Breast epithelium (tissue), 4 donors: ENCODE results near the gene MTF2. TPM values are rescaled to one million over a fixed set of nuclear protein-coding genes. Genes with fewer than 3 reads are reported as not detected.

Experiments
- DNase-seq, 2 donors: peaks; one replicate each; pipeline ENCODE4 v3.0.0-alpha.2; 2019; ENCODE audit warnings: low spot score in 2 of 2
- H3K27ac ChIP-seq, 2 donors: fragments of 200-600 bp; sonication (generic) in 1 of 2; one replicate each; pipeline ENCODE4 v1.5.1; 2016 to 2019; ENCODE audit warnings: mild to moderate bottlenecking in 1 of 2
- H3K27me3 ChIP-seq, 2 donors: fragments of 200-600 bp; sonication (generic) in 1 of 2; one replicate each; pipeline versions ENCODE4 v1.5.1 to v1.6.0; 2017 to 2019; ENCODE audit warnings: control low read depth in 1 of 2, mild to moderate bottlenecking in 1 of 2
- H3K36me3 ChIP-seq: fragments of 200-600 bp; one replicate; pipeline ENCODE4 v1.5.1; 2019
- H3K4me1 ChIP-seq, 2 donors: fragments of 200-600 bp; sonication (generic); one replicate each; pipeline ENCODE4 v1.5.1; 2016 to 2019; ENCODE audit warnings: control low read depth in 1 of 2
- H3K4me3 ChIP-seq, 3 donors: fragments of 200-600 bp; sonication (generic); 1 replicate in 2 of 3; 2 replicates in 1 of 3; pipeline ENCODE4 v1.5.1; 2016 to 2019; ENCODE audit warnings: mild to moderate bottlenecking in 3 of 3, moderate library complexity in 2 of 3
- H3K9me3 ChIP-seq, 2 donors: fragments of 200-600 bp; sonication (generic) in 1 of 2; one replicate each; pipeline ENCODE4 v1.5.1; 2016 to 2019; ENCODE audit warnings: control low read depth in 1 of 2
- POLR2A ChIP-seq: fragments of 450-650 bp; IDR thresholded peaks from one replicate; pipeline ENCODE4 v1.6.1; 2016; ENCODE audit warnings: antibody characterized with exemption, mild to moderate bottlenecking, moderate library complexity
- POLR2AphosphoS5 ChIP-seq, 3 donors: sonication (generic); formaldehyde crosslinking; IDR thresholded peaks; one replicate each; pipeline ENCODE4 v1.6.1; 2017; ENCODE audit warnings: antibody characterized with exemption in 3 of 3
- intact Hi-C: fragments of 100-400 bp; cut with DNase I; formaldehyde crosslinking; loops from one replicate; pipeline ENCODE4 v1.15.1; 2023; ENCODE audit warnings: low total_unique reads
- total RNA-seq, 3 donors: library from RNA; depleted of rRNA; stranded (reverse); fragments of >200 nt; gene quantifications; one replicate each; pipeline ENCODE4 v1.1.0, GENCODE V29; 2016
- TF ChIP-seq, protein P1 (sequence below), 3 donors: fragments of 450-650 bp; IDR thresholded peaks; one replicate each; pipeline ENCODE4 v1.5.1; 2016 to 2017; ENCODE audit warnings: antibody characterized with exemption in 3 of 3, mild to moderate bottlenecking in 3 of 3, moderate library complexity in 3 of 3

MTF2 gene
- total RNA-seq, 3 donors from 2014 or later, result 11.0 to 37.9 (median 32.1) TPM

DNA sequence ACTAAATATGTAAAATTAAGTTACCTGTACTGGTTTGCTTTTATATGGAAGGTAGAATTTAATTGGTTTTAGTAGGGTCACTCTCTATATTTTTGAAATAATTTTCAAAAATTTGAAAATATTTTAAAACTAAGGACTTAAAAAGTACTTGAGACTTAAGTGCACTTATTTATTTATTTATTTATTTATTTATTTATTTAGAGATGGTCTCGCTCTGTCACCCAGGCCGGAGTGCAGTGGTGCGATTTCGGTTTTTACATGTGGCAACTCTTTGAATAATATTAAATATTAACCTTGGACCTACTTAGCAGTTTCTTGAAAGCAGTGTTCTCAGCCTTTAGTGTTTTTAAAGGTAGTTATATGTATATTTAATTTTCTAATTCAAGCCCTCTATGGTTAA, 64.7 kb downstream of the MTF2 start:
- H3K27ac ChIP-seq, result no peak overlapping the region
- H3K4me1 ChIP-seq, result no peaks in the 10 kb centered on the region
- no peaks in the 10 kb centered on the region for H3K27me3 ChIP-seq
- TF ChIP-seq POLR2A (no peak), POLR2AphosphoS5 (IDR thresholded peaks at IDR 0.05) (no peak)
- TF ChIP-seq, protein P1, sequence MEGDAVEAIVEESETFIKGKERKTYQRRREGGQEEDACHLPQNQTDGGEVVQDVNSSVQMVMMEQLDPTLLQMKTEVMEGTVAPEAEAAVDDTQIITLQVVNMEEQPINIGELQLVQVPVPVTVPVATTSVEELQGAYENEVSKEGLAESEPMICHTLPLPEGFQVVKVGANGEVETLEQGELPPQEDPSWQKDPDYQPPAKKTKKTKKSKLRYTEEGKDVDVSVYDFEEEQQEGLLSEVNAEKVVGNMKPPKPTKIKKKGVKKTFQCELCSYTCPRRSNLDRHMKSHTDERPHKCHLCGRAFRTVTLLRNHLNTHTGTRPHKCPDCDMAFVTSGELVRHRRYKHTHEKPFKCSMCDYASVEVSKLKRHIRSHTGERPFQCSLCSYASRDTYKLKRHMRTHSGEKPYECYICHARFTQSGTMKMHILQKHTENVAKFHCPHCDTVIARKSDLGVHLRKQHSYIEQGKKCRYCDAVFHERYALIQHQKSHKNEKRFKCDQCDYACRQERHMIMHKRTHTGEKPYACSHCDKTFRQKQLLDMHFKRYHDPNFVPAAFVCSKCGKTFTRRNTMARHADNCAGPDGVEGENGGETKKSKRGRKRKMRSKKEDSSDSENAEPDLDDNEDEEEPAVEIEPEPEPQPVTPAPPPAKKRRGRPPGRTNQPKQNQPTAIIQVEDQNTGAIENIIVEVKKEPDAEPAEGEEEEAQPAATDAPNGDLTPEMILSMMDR (IDR thresholded peaks at IDR 0.05), result no peak
- no peaks in the 10 kb centered on the region for H3K36me3 ChIP-seq
- no peak overlapping the region for H3K4me3 ChIP-seq
- intact Hi-C loops, result no loop called here
- DNase-seq, result no peak
- no peaks in the 10 kb centered on the region for H3K9me3 ChIP-seq

DNA sequence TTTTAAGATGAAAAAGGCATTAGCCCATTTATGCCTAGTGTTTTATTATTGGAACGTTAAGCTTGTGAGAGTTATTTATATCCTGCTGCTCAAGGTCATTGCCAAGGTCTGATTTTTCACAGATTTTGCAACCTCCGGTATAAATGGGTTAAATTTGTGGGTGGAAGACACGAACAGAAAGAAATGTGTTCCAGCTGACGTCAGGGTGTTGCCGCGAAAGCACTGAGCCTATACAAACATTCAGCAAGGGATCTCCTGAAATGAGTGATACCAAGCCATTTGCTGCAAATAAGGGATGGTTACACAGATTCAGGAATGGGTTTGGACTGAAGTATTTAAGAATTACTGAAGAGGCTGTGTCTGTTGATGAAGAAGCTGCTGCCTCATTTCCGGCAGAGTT, 68.9 kb downstream of the MTF2 start:
- TF ChIP-seq, protein P1 (IDR thresholded peaks at IDR 0.05), result no peak
- TF ChIP-seq POLR2A, result no peak
- TF ChIP-seq POLR2AphosphoS5 (IDR thresholded peaks at IDR 0.05), result no peak
- no peaks in the 10 kb centered on the region for H3K27me3 ChIP-seq
- H3K27ac ChIP-seq, result no peak overlapping the region
- intact Hi-C loops, result no loop called here
- no peak for DNase-seq
- no peaks in the 10 kb centered on the region for H3K4me1 ChIP-seq
- H3K4me3 ChIP-seq, result no peak overlapping the region
- no peaks in the 10 kb centered on the region for H3K9me3 ChIP-seq
- H3K36me3 ChIP-seq, result no peaks in the 10 kb centered on the region

DNA sequence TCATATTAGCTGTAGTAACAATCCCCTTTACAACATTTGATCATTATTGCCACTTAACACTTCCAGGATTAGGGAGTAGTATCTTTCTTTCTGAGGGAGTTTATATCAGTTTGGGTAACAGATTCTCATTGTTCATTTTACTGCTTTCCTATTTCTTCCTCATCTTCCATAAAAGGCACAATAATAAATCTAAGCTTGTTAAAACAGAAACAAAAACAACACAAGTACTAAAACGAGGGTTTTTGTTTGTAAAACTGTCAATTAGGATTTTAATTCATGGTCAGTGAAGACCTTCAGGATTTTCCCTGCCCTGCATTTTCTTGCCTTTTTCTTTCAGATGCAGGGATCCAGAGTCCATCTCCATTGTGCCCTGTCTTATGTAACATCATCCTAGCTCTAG, 71.6 kb downstream of the MTF2 start:
- H3K9me3 ChIP-seq, result no peaks in the 10 kb centered on the region
- no peak overlapping the region for H3K27ac ChIP-seq
- no peaks in the 10 kb centered on the region for H3K36me3 ChIP-seq
- DNase-seq, result no peak
- H3K27me3 ChIP-seq, result no peaks in the 10 kb centered on the region
- intact Hi-C loops, result no loop called here
- no peak overlapping the region for H3K4me3 ChIP-seq
- TF ChIP-seq POLR2A (no peak), POLR2AphosphoS5 (IDR thresholded peaks at IDR 0.05) (no peak)
- TF ChIP-seq, protein P1 (IDR thresholded peaks at IDR 0.05), result no peak
- no peaks in the 10 kb centered on the region for H3K4me1 ChIP-seq

DNA sequence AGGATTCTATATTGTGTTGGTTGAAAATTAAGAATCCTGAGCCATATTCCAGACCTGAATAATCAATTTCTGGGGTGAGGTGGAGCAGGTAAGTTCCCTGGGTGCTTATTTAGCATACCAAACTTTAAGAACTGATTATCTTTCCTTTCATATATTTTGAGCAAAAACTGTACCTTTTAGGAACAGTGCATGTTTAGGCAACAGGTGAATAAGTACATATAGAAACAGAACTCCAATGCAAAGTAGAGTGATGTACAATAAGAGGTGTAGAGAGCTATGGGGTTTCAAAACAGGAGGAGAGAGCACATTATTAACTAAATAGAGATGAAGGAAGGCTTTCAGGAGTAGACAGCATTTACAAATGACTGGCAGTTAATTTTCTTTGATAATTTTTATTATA, 72.4 kb downstream of the MTF2 start:
- Histone ChIP-seq H3K4me1 (no peaks in the 10 kb centered on the region), H3K27ac (no peak overlapping the region), H3K36me3 (no peaks in the 10 kb centered on the region), H3K27me3 (no peaks in the 10 kb centered on the region), H3K9me3 (no peaks in the 10 kb centered on the region), H3K4me3 (no peak overlapping the region)
- intact Hi-C loops, result no loop called here
- no peak for DNase-seq
- TF ChIP-seq, protein P1 (IDR thresholded peaks at IDR 0.05), result no peak
- no peak for TF ChIP-seq POLR2AphosphoS5 (IDR thresholded peaks at IDR 0.05)
- TF ChIP-seq POLR2A, result no peak

DNA sequence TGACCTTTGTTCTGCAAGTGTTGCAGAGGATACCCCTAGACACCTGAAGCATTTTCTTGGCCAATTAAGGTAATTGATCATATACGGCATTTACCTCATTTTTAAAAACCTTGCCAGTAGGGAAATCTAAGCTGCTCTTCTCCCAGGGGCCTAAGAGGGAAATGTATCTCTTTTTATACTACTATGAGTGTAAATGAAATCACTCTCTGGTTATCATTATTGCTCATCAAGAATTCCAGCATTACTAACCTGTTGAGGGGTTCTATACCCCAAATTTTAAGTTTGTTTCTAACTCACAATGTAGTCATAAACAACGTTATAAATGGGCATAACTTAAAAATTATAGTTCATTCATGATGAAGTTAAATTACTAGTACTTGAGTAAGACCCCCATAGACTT, 73.8 kb downstream of the MTF2 start:
- no peak for DNase-seq
- intact Hi-C loops, result no loop called here
- H3K4me1 ChIP-seq, result no peaks in the 10 kb centered on the region

More for the DNA sequence above, 73.8 kb downstream of the MTF2 start:
- TF ChIP-seq POLR2A (no peak), POLR2AphosphoS5 (IDR thresholded peaks at IDR 0.05) (no peak)
- TF ChIP-seq, protein P1 (IDR thresholded peaks at IDR 0.05), result no peak
- Histone ChIP-seq H3K9me3 (no peaks in the 10 kb centered on the region), H3K36me3 (no peaks in the 10 kb centered on the region), H3K27ac (no peak overlapping the region), H3K4me3 (no peak overlapping the region), H3K27me3 (no peaks in the 10 kb centered on the region)
